Neutrophil (primary cell): ENCODE results near the gene RTF1.

Source experiments
- H3K27ac ChIP-seq: fragments of 200-600 bp; sonication (generic); 2 replicates; pipeline ENCODE4 v1.5.1; 2016; ENCODE audit warnings: mild to moderate bottlenecking, moderate library complexity
- H3K27me3 ChIP-seq: fragments of 200-600 bp; sonication (generic); 2 replicates; pipeline ENCODE4 v1.6.0; 2016; ENCODE audit warnings: mild to moderate bottlenecking
- H3K36me3 ChIP-seq: fragments of 200-600 bp; sonication (generic); 2 replicates; pipeline ENCODE4 v1.5.1; 2017
- H3K4me1 ChIP-seq, 2 experiments: fragments of 200-600 bp in 1 of 2; sonication (generic) in 1 of 2; 1 replicate in 1 of 2; 2 replicates in 1 of 2; pipeline versions ENCODE4 v1.5.1 to v1.6.1; 2013 to 2016; ENCODE audit warnings: low read depth in 1 of 2, low read length in 1 of 2, mild to moderate bottlenecking in 1 of 2, moderate library complexity in 1 of 2; ENCODE audit not compliant: control insufficient read depth in 1 of 2, insufficient read depth in 1 of 2
- H3K4me3 ChIP-seq, 2 experiments: fragments of 200-600 bp in 1 of 2; sonication (generic) in 1 of 2; 1 replicate in 1 of 2; 2 replicates in 1 of 2; pipeline ENCODE4 v1.5.1; 2013 to 2016; ENCODE audit warnings: low read depth in 1 of 2, low read length in 1 of 2, mild to moderate bottlenecking in 1 of 2, moderate library complexity in 1 of 2
- H3K9me3 ChIP-seq: fragments of 200-600 bp; sonication (generic); 2 replicates; pipeline ENCODE4 v1.5.1; 2016
- TF ChIP-seq, protein P1 (sequence below): fragments of 200-600 bp; sonication (generic); IDR thresholded peaks from 2 replicates; pipeline ENCODE4 v1.5.1; 2016; ENCODE audit warnings: antibody characterized with exemption

RTF1 gene

DNA sequence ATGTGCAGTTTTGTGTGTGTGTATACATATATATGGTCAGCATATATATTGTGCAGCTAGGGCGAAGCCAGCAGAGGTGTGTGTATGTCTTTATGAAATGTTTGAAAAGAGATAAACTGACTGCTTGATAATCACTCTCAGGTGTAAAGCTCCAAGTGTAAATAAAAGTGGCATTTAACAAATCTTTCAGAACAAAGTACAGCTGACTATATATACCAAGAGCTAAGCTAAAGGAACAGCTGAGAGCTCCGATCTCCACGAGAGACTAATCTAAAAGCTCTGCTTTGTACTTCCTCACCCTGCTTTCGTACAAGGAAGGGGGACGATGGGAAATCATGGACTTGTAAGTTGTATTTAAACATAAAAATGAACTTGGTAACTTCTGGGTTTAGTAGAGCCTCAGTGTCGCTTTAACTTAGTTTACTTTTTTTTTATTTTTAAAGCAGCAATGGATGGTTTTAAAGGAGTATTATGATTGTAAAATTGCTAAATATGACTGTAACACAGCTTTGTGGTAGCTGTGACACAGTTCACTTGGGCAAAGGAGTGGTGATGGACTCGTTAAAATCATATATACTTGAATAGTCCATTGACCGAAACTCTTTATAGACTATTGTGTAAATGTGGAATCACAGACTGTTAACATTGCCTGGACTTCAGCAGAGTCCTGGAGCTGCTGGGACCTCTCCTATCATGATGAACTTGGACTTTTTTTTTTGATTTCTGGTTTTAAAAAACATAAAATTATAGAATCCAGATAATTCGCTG lies 65.4 kb downstream of the RTF1 start:
- H3K27ac ChIP-seq = no peak overlapping the region
- H3K4me1 ChIP-seq = peaks cover 0 to 3% of the 10 kb centered on the region in 2 experiments
- no peaks in the 10 kb centered on the region for H3K9me3 ChIP-seq
- TF ChIP-seq, protein P1, sequence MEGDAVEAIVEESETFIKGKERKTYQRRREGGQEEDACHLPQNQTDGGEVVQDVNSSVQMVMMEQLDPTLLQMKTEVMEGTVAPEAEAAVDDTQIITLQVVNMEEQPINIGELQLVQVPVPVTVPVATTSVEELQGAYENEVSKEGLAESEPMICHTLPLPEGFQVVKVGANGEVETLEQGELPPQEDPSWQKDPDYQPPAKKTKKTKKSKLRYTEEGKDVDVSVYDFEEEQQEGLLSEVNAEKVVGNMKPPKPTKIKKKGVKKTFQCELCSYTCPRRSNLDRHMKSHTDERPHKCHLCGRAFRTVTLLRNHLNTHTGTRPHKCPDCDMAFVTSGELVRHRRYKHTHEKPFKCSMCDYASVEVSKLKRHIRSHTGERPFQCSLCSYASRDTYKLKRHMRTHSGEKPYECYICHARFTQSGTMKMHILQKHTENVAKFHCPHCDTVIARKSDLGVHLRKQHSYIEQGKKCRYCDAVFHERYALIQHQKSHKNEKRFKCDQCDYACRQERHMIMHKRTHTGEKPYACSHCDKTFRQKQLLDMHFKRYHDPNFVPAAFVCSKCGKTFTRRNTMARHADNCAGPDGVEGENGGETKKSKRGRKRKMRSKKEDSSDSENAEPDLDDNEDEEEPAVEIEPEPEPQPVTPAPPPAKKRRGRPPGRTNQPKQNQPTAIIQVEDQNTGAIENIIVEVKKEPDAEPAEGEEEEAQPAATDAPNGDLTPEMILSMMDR = no peak
- H3K27me3 ChIP-seq = peaks cover 6% of the 10 kb centered on the region
- H3K4me3 ChIP-seq = no peak overlapping the region
- H3K36me3 ChIP-seq = peaks cover 66% of the 10 kb centered on the region

DNA sequence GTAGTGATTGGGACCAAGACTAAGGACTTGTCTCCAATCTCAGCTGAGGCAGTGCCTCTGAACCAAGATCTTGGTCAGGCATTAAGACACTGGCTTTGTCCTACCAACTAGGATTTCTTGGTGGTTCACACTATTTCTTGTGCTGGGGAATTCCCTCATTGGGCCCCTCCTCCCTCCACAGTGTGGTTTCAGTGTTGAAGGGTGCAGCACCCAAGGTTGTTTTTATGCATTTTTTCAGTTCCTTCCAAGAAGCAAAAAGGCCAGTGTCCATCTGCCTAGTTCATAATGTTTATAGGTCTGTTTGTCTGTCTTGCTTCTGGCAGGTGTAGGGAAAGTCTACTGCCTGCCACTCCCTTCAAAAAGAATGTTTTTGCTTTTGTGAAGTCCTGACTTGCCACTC lies 66.2 kb downstream of the RTF1 start:
- no peak overlapping the region for H3K4me3 ChIP-seq
- H3K27me3 ChIP-seq = peaks cover 6% of the 10 kb centered on the region
- no peaks in the 10 kb centered on the region for H3K9me3 ChIP-seq
- H3K4me1 ChIP-seq = peaks cover 0 to 3% of the 10 kb centered on the region in 2 experiments
- no peak overlapping the region for H3K27ac ChIP-seq
- peaks cover 57% of the 10 kb centered on the region for H3K36me3 ChIP-seq
- TF ChIP-seq, protein P1 = no peak

DNA sequence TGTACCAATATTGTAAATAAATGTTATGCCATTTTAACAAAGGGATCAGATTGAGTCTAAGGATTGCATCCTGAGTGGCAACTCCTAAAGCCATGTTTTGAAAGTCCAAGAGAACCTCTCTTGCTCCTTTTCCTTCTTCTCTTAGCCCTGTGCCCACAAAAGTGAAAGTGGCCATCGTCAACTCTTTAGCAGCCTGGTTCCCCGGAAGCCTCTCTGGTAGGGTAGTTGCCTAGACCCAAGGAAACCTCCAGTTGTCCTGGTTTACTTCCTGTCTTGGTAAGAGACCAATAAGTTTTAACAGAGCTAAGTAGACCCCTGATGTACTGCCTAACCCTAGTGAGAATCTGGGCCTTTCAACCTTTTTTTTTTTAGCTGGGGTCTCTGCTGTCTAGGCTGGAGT lies 66.6 kb downstream of the RTF1 start:
- H3K27ac ChIP-seq = no peak overlapping the region
- H3K9me3 ChIP-seq = no peaks in the 10 kb centered on the region
- H3K4me1 ChIP-seq = peaks cover 0 to 3% of the 10 kb centered on the region in 2 experiments
- H3K27me3 ChIP-seq = peaks cover 6% of the 10 kb centered on the region
- TF ChIP-seq, protein P1 = no peak
- H3K36me3 ChIP-seq = peaks cover 53% of the 10 kb centered on the region
- H3K4me3 ChIP-seq = no peak overlapping the region

DNA sequence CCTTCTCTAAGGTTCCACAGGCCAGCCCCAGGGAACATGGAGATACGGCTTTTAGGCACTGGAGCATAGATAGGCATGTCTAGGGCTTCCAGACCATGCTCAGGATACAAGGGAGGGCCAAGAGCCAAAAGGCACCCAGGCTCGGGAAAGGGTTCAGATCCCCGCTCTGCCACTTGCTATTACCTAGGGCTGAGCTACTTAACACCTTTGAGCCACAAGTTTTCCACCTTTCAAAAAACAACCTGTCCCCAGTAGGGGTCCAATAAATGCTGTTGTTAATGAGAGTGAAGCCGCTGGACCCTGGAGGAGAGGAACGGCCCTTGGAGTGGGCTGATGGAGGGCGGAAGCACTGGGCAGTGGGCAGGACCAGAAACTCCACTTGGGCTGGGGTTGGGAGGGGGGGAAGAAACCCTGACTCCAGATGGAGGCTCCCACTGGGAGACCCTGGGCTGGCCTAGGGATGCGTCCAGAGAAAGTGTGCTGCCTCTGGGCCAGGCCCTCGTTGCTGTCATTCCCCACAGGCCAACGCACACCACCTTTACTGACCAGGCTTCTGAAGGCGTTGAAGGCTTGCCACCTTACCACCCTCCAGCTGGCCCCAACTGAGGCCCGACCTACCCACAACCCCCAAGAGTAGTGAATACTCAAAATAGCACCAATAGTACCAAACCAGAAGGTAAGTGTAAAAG lies 68.2 kb downstream of the RTF1 start:
- TF ChIP-seq, protein P1 = no peak
- Histone ChIP-seq H3K4me1 (no peaks in the 10 kb centered on the region), H3K4me3 (no peak overlapping the region), H3K36me3 (peaks cover 38% of the 10 kb centered on the region), H3K27me3 (peaks cover 9% of the 10 kb centered on the region), H3K9me3 (no peaks in the 10 kb centered on the region), H3K27ac (no peak overlapping the region)

DNA sequence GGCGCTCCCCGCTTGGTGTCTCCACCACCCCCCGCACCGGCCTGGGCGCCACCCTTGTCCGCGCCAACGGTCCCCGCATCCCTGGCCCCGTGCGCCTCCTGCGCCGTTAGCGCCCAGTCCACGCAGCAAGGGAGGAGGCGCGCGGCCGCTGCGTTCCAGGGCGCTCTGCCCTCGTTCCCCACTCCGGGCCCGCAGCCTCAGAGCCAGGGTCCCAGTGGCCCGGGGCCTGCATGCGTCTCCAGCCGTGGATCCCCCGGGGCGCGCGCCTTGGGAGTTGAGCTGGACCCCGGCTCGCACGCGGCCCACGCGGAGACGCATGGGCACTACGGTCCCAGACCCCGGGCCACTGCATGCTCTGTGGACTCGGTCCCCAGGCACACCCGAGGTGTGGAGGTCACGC lies 69.4 kb downstream of the RTF1 start:
- TF ChIP-seq, protein P1 = no peak
- H3K27ac ChIP-seq = no peak overlapping the region
- H3K4me1 ChIP-seq = no peaks in the 10 kb centered on the region
- H3K4me3 ChIP-seq = no peak overlapping the region
- H3K36me3 ChIP-seq = peaks cover 26% of the 10 kb centered on the region
- H3K9me3 ChIP-seq = no peaks in the 10 kb centered on the region
- peaks cover 21% of the 10 kb centered on the region for H3K27me3 ChIP-seq
